ENCODE results near the gene HSFX1.

The HSFX1 gene

GRCh38 chrX:149807747-149808458, 34.0 kb downstream of the HSFX1 start:
- Histone ChIP-seq H3K4me2 (ENCODE audit: low read length) (no peak overlapping the region), H3K4me1 (no peaks in the 10 kb centered on the region), H3K4me3 (ENCODE audit: low read depth, low read length) (no peak overlapping the region), H3K9me3 (ENCODE audit: control insufficient read depth, low read length) (no peaks in the 10 kb centered on the region), H3K36me3 (ENCODE audit: control insufficient read depth, insufficient read depth, low read length) (no peaks in the 10 kb centered on the region), H3K27ac (no peak overlapping the region), H3K27me3 (ENCODE audit: control insufficient read depth, insufficient read depth, low read length) (no peaks in the 10 kb centered on the region), H2AFZ (no peak overlapping the region), H3K9ac (no peak overlapping the region), H3K79me2 (no peaks in the 10 kb centered on the region)
- TF ChIP-seq CTCF (IDR thresholded peaks at IDR 0.05) = no peak

GRCh38 chrX:149818652-149819051, 44.8 kb downstream of the HSFX1 start:
- Histone ChIP-seq H3K4me1 (no peaks in the 10 kb centered on the region), H3K27ac (no peak overlapping the region)

GRCh38 chrX:149819371-149819770, 45.5 kb downstream of the HSFX1 start:
- H3K4me2 ChIP-seq (ENCODE audit: low read length) = no peak overlapping the region
- no peak for TF ChIP-seq CTCF (IDR thresholded peaks at IDR 0.05)
- no peaks in the 10 kb centered on the region for H3K27me3 ChIP-seq (ENCODE audit: control insufficient read depth, insufficient read depth, low read length)
- no peaks in the 10 kb centered on the region for H3K9me3 ChIP-seq (ENCODE audit: control insufficient read depth, low read length)
- no peak overlapping the region for H3K9ac ChIP-seq
- H3K79me2 ChIP-seq = no peaks in the 10 kb centered on the region
- H3K36me3 ChIP-seq (ENCODE audit: control insufficient read depth, insufficient read depth, low read length) = no peaks in the 10 kb centered on the region
- H3K4me3 ChIP-seq (ENCODE audit: low read depth, low read length) = no peak overlapping the region
- no peak overlapping the region for H2AFZ ChIP-seq
- H3K4me1 ChIP-seq = no peaks in the 10 kb centered on the region
- no peak overlapping the region for H3K27ac ChIP-seq

More at GRCh38 chrX:149818652-149819051, 44.8 kb downstream of the HSFX1 start:
- no peak overlapping the region for H3K9ac ChIP-seq
- no peaks in the 10 kb centered on the region for H3K9me3 ChIP-seq (ENCODE audit: control insufficient read depth, low read length)
- H2AFZ ChIP-seq = no peak overlapping the region
- H3K4me2 ChIP-seq (ENCODE audit: low read length) = no peak overlapping the region
- H3K36me3 ChIP-seq (ENCODE audit: control insufficient read depth, insufficient read depth, low read length) = no peaks in the 10 kb centered on the region
- H3K4me3 ChIP-seq (ENCODE audit: low read depth, low read length) = no peak overlapping the region
- H3K27me3 ChIP-seq (ENCODE audit: control insufficient read depth, insufficient read depth, low read length) = no peaks in the 10 kb centered on the region
- no peak for TF ChIP-seq CTCF (IDR thresholded peaks at IDR 0.05)
- no peaks in the 10 kb centered on the region for H3K79me2 ChIP-seq

GRCh38 chrX:149825424-149825823, 51.6 kb downstream of the HSFX1 start:
- no peaks in the 10 kb centered on the region for H3K27me3 ChIP-seq (ENCODE audit: control insufficient read depth, insufficient read depth, low read length)
- no peaks in the 10 kb centered on the region for H3K36me3 ChIP-seq (ENCODE audit: control insufficient read depth, insufficient read depth, low read length)
- no peak overlapping the region for H3K9ac ChIP-seq
- no peak overlapping the region for H3K27ac ChIP-seq
- H3K9me3 ChIP-seq (ENCODE audit: control insufficient read depth, low read length) = no peaks in the 10 kb centered on the region
- no peak overlapping the region for H2AFZ ChIP-seq
- H3K4me2 ChIP-seq (ENCODE audit: low read length) = no peak overlapping the region
- no peaks in the 10 kb centered on the region for H3K79me2 ChIP-seq
- H3K4me3 ChIP-seq (ENCODE audit: low read depth, low read length) = no peak overlapping the region
- no peak for TF ChIP-seq CTCF (IDR thresholded peaks at IDR 0.05)
- H3K4me1 ChIP-seq = no peaks in the 10 kb centered on the region

All from parathyroid adenoma (tissue), 2 donors.